Measurements from ENCODE around the gene ARPC1B. TPM values are rescaled to one million over a fixed set of nuclear protein-coding genes. Genes with fewer than 3 reads are reported as not detected.

Gene ARPC1B
- total and polyA plus RNA-seq, 9 of the 15 experiments (the other 6 are each of a cell fraction or from before 2014, with no cell fraction given), result 6.7 to 357 (median 211) TPM

- H4K20me1 ChIP-seq (replicated peaks; ENCODE audit: control insufficient read depth, insufficient read depth, low read length), result peaks cover 34% of the 10 kb centered on the region
- ATAC-seq, result peak; percentile 37
- peak overlapping the region; percentile 97 for H3K4me3 ChIP-seq
- no peaks in the 10 kb centered on the region for H3K9me1 ChIP-seq (ENCODE audit: control insufficient read depth, insufficient read depth, low read length)
- in situ Hi-C loops (cut with MboI), result no loop called here
- H3K27ac ChIP-seq (ENCODE audit: extremely low read depth, low read depth, low read length), result peak overlapping the region; percentile 100
- H3K79me2 ChIP-seq (ENCODE audit: control insufficient read depth, insufficient read depth, low read length), result peaks cover 76% of the 10 kb centered on the region
- FAIRE-seq, result peak; percentile 11
- intact Hi-C loops (cut with micrococcal nuclease), result loop anchor here (2.0 kb wide), 1 partner anchor 34 kb away; the partner anchor contains the start of gene ARPC1B
- ChIA-PET POLR2A (interaction anchor here (0.6 to 4.4 kb wide), 24 partner anchors 10 to 1072 kb away, joined by 3 to 53 read pairs (median 4); partner anchors contain the start of genes ATP5MF, CPSF4, PTCD1 and ZNF655), CTCF (ENCODE audit: low intra/inter-chr PET ratio) (no interaction called here)
- DNase-seq (ENCODE audit: extremely low read depth in 1 of 4, low spot score in 3 of 4), result peak in 3 of 4 experiments; percentile 46 to 55 (median 52)
- peaks cover 20% of the 10 kb centered on the region in 2 experiments; a peak in 4 of 5 replicates for H3K4me1 ChIP-seq (replicated peaks in 1 of 2; ENCODE audit: control insufficient read depth in 2 of 2, insufficient read depth in 2 of 2, low read length in 2 of 2)
- 2% methylated on average over 18 of the region's 18 CpGs for whole genome bisulfite sequencing (ENCODE audit: insufficient coverage, low coverage, missing lambda C conversion rate)
- no peaks in the 10 kb centered on the region for H3K9me3 ChIP-seq (replicated peaks; ENCODE audit: control insufficient read depth, insufficient read depth, low read depth, low read length)
- peak overlapping the region; percentile 100 for H2AFZ ChIP-seq (ENCODE audit: low read depth, low read length)
- H3K4me2 ChIP-seq (ENCODE audit: insufficient read depth, low read length), result peak overlapping the region; percentile 99
- peak overlapping the region; percentile 97 to 100 for H3K9ac ChIP-seq (ENCODE audit: insufficient read depth in 1 of 2, low read depth in 2 of 2, low read length in 2 of 2)
- H3K36me3 ChIP-seq (ENCODE audit: control insufficient read depth, insufficient read depth, low read length), result peaks cover 75% of the 10 kb centered on the region
- TSS peak; percentile 65 for BruUV-seq (replicated peaks)
- no peaks in the 10 kb centered on the region for H3K27me3 ChIP-seq (ENCODE audit: control insufficient read depth in 2 of 2, insufficient read depth in 2 of 2, low read length in 2 of 2)
- TF ChIP-seq SMARCA4 (IDR thresholded peaks at IDR 0.05) (peak; percentile 61; the same call in 1 of the 2 replicates), SAP30 (IDR thresholded peaks at IDR 0.05; ENCODE audit: borderline replicate concordance, insufficient read depth, low read depth, low read length, poor library complexity, severe bottlenecking) (peak; percentile 65), PML (IDR thresholded peaks at IDR 0.05; ENCODE audit: low read length) (peak; percentile 11; the same call in 1 of the 2 replicates), SIN3A (IDR thresholded peaks at IDR 0.05; ENCODE audit: borderline replicate concordance in 2 of 2, control insufficient read depth in 1 of 2, low read depth in 2 of 2, low read length in 2 of 2) (peak; percentile 42 to 63; a peak in 2 of 4 replicates), ATF7 (IDR thresholded peaks at IDR 0.05) (no peak), SMARCE1 (IDR thresholded peaks at IDR 0.05) (peak; percentile 65), HDAC2 (IDR thresholded peaks at IDR 0.05) (peak; percentile 87), PTBP1 (IDR thresholded peaks at IDR 0.05; ENCODE audit: low read depth, low read length) (no peak), NBN (IDR thresholded peaks at IDR 0.05; ENCODE audit: low read depth) (peak; percentile 15; the same call in 1 of the 2 replicates), SLC30A9 (CRISPR knock-in tag; IDR thresholded peaks at IDR 0.05) (no peak), CCNT2 (IDR thresholded peaks at IDR 0.05; ENCODE audit: borderline replicate concordance, extremely low read depth, insufficient read length, low read depth, low read length) (no peak), HDAC1 (IDR thresholded peaks at IDR 0.05) (peak in 1 of 2 experiments; percentile 87; a peak in 2 of 4 replicates), ELF1 (tag; IDR thresholded peaks at IDR 0.05) (peak; percentile 30; the same call in 1 of the 2 replicates), MLLT1 (IDR thresholded peaks at IDR 0.05) (peak; percentile 82 to 87; a peak in 3 of 4 replicates), CTCFL (IDR thresholded peaks at IDR 0.05; ENCODE audit: borderline replicate concordance, insufficient read depth, low read depth, low read length, poor library complexity, severe bottlenecking) (no peak), HMG20A (CRISPR knock-in tag; conservative IDR thresholded peaks at IDR 0.05) (no peak), THRAP3 (IDR thresholded peaks at IDR 0.05; ENCODE audit: borderline replicate concordance) (no peak), HBP1 (CRISPR knock-in tag; IDR thresholded peaks at IDR 0.05) (peak; percentile 52; the same call in 1 of the 2 replicates), PHB2 (IDR thresholded peaks at IDR 0.05; ENCODE audit: low read depth) (peak; percentile 65)
Observed at GRCh38 chr7:99409192-99409572, 34.7 kb downstream of the ARPC1B start.

Data from K562 (cell line).